ENCODE data around the gene CXCR5. TPM values are rescaled to one million over a fixed set of nuclear protein-coding genes. Genes with fewer than 3 reads are reported as not detected.

The CXCR5 gene
- total RNA-seq, 1 experiment from 2014 or later: not detected

DNA sequence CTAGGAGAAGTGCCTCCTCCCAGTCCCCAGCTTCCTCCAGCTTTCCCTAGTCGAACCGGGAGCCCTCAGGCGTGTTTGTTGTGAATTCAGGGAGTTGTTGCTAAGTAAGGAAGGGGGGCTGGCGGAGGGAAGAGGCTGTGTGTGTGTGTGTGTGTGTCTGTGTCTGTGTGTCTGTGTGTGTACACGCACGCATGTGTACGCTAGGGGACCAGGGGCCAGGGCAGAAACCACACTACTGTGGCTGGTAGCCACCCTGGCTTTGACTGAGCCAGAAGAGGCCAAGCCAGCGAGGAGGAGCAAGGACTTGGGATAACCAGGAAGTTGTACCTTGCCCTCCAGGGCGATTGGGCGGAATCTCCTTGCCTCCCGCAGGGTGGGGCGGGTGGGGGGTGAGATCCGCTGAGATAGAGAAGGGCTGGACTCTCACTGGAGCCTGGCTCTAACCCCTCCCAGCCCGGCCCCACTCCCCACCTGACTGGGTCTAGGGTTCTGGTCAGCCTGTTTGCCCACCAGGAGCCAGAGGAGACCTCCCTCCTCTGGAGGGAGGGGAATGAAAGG, 34.5 kb downstream of the CXCR5 start:
- H3K27me3 ChIP-seq (ENCODE audit: low read length): no peaks in the 10 kb centered on the region
- TF ChIP-seq EZH2phosphoT487 (IDR thresholded peaks at IDR 0.05; ENCODE audit: borderline replicate concordance, low read length) (no peak), CTCF (conservative IDR thresholded peaks at IDR 0.05; ENCODE audit: low read depth, low read length) (no peak), EZH2 (IDR thresholded peaks at IDR 0.05; ENCODE audit: low read length, unreplicated experiment) (no peak)
- H3K27ac ChIP-seq (ENCODE audit: low read length): peak overlapping the region; percentile 97
- H3K4me1 ChIP-seq (ENCODE audit: insufficient read depth, low read length): peaks cover 98% of the 10 kb centered on the region
- H3F3A ChIP-seq (ENCODE audit: low read length, unreplicated experiment): peaks cover 22% of the 10 kb centered on the region
- no peaks in the 10 kb centered on the region for H3K36me3 ChIP-seq (ENCODE audit: low read depth, low read length)
- no peaks in the 10 kb centered on the region for H3K9me2 ChIP-seq (replicated peaks; ENCODE audit: low read length)
- ATAC-seq (peak; percentile 20), DNase-seq (peak; percentile 92)
- intact Hi-C loops (cut with micrococcal nuclease): no loop called here
- 0 out of 2 replicates have a peak overlapping the region, but pooled peaks have one; percentile 1 for H2AFZ ChIP-seq (ENCODE audit: low read length)
- POLR2A ChIA-PET (ENCODE audit: unreplicated experiment): interaction anchor here (0.6 kb wide), 1 partner anchor 97 kb away, joined by 6 read pairs; no protein-coding TSS in a partner anchor
- H3K9ac ChIP-seq (ENCODE audit: low read length): peak overlapping the region; percentile 84
- H3K4me2 ChIP-seq (ENCODE audit: low read length): peak overlapping the region; percentile 85
- CTCF ChIA-PET: no interaction called here
- no peaks in the 10 kb centered on the region for H3K9me3 ChIP-seq (ENCODE audit: low read length)
- H3K79me2 ChIP-seq (ENCODE audit: low read length): peaks cover 91% of the 10 kb centered on the region
- peak overlapping the region; percentile 53 for H3K4me3 ChIP-seq (ENCODE audit: low read length)
- peaks cover 8% of the 10 kb centered on the region for H4K20me1 ChIP-seq (ENCODE audit: low read length)
- TSS peak; percentile 11 for BruUV-seq (replicated peaks)

DNA sequence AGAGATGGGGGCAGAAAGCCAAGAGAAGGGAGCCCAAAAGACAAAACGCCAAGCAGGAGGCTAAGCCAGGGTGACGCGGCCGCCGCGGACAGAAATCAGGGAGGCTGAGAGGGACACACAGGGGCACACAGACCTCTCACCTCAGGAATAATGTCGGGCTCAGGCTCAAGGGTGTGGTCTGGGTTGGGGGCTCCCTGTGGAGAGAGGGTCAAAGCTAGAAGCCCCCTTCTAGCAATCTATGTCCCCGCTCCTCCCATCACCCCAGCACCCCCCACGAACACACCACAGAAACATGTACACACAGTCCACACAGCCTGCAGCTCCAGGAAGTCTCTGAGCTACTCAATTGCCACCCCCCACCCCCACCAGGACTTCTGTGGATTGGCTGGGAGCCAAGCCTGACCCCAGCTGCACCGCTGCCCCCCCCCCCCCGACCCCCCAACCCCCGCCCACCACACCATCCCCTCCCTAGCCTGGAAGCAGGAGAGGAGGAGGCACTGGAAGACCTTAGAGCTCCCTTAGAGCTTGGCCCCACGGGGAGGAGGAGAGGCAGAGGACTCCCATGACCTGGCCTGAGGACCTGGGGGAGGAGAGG, 35.1 kb downstream of the CXCR5 start:
- TSS peak; percentile 33 for BruUV-seq (replicated peaks)
- ATAC-seq (no peak), DNase-seq (no peak)
- TF ChIP-seq EZH2 (IDR thresholded peaks at IDR 0.05; ENCODE audit: low read length, unreplicated experiment): no peak
- TF ChIP-seq CTCF (conservative IDR thresholded peaks at IDR 0.05; ENCODE audit: low read depth, low read length): no peak
- no peak for TF ChIP-seq EZH2phosphoT487 (IDR thresholded peaks at IDR 0.05; ENCODE audit: borderline replicate concordance, low read length)
- peaks cover 96% of the 10 kb centered on the region for H3K4me1 ChIP-seq (ENCODE audit: insufficient read depth, low read length)
- peak overlapping the region; percentile 56 for H3K4me3 ChIP-seq (ENCODE audit: low read length)
- no peaks in the 10 kb centered on the region for H3K9me2 ChIP-seq (replicated peaks; ENCODE audit: low read length)
- H4K20me1 ChIP-seq (ENCODE audit: low read length): peaks cover 13% of the 10 kb centered on the region
- H3K27ac ChIP-seq (ENCODE audit: low read length): peak overlapping the region; percentile 97
- H3K79me2 ChIP-seq (ENCODE audit: low read length): peaks cover 92% of the 10 kb centered on the region
- peak overlapping the region; percentile 97 for H3K4me2 ChIP-seq (ENCODE audit: low read length)
- peak overlapping the region; percentile 84 for H3K9ac ChIP-seq (ENCODE audit: low read length)
- intact Hi-C loops (cut with micrococcal nuclease): no loop called here
- POLR2A ChIA-PET (ENCODE audit: unreplicated experiment): no interaction called here
- no peaks in the 10 kb centered on the region for H3K36me3 ChIP-seq (ENCODE audit: low read depth, low read length)
- CTCF ChIA-PET: no interaction called here
- H3K27me3 ChIP-seq (ENCODE audit: low read length): no peaks in the 10 kb centered on the region
- 0 out of 2 replicates have a peak overlapping the region, but pooled peaks have one; percentile 1 for H2AFZ ChIP-seq (ENCODE audit: low read length)
- H3F3A ChIP-seq (ENCODE audit: low read length, unreplicated experiment): peaks cover 22% of the 10 kb centered on the region
- no peaks in the 10 kb centered on the region for H3K9me3 ChIP-seq (ENCODE audit: low read length)
